Gastrocnemius medialis (tissue), 4 donors: ENCODE data around the gene CDH16.

Experiments used
- CTCF ChIP-seq, 5 experiments: fragments of 450-650 bp in 3 of 5; fragments of 200-600 bp in 2 of 5; sonication (generic) in 2 of 5; IDR thresholded peaks in 4 of 5; conservative IDR thresholded peaks in 1 of 5; 1 replicate in 4 of 5; 2 replicates in 1 of 5; pipeline ENCODE4 v1.5.1; 2016 to 2019; ENCODE audit warnings: antibody characterized with exemption in 5 of 5, mild to moderate bottlenecking in 3 of 5, moderate library complexity in 3 of 5
- POLR2A ChIP-seq, 2 donors: fragments of 450-650 bp; IDR thresholded peaks; one replicate each; pipeline ENCODE4 v1.6.1; 2017; ENCODE audit warnings: antibody characterized with exemption in 2 of 2, mild to moderate bottlenecking in 2 of 2, moderate library complexity in 2 of 2

GRCh38 chr16:66954097-66954659 lies 35.5 kb upstream of the CDH16 start:
- TF ChIP-seq CTCF (IDR thresholded peaks at IDR 0.05 in 4 of 5, conservative IDR thresholded peaks at IDR 0.05 in 1 of 5) (peak; percentile 74 to 85 (median 81)), POLR2A (IDR thresholded peaks at IDR 0.05) (no peak)
